ENCODE results near the gene WDR18. TPM values are rescaled to one million over a fixed set of nuclear protein-coding genes. Genes with fewer than 3 reads are reported as not detected.

Gene WDR18
- total RNA-seq, 1 experiment from 2014 or later: 94.7 TPM

GRCh38 chr19:988510-988909, 4.4 kb downstream of the WDR18 start:
- H3K4me2 ChIP-seq (ENCODE audit: insufficient read depth, insufficient read length, low read length): no peak overlapping the region
- H2AFZ ChIP-seq (ENCODE audit: low read length): no peak overlapping the region
- no peaks in the 10 kb centered on the region for H3K4me1 ChIP-seq (ENCODE audit: insufficient read depth, low read length)
- H4K5ac ChIP-seq (ENCODE audit: insufficient read length, low read depth, low read length): no peak overlapping the region
- no peaks in the 10 kb centered on the region for H3K79me1 ChIP-seq (ENCODE audit: insufficient read depth, low read depth, low read length, poor library complexity, severe bottlenecking)
- no peaks in the 10 kb centered on the region for H3K27me3 ChIP-seq (ENCODE audit: insufficient read depth, low read length)
- TF ChIP-seq CTCF (conservative IDR thresholded peaks at IDR 0.05): no peak
- H2BK120ac ChIP-seq (ENCODE audit: low read depth, low read length, poor library complexity, severe bottlenecking): no peak overlapping the region
- H3K23me2 ChIP-seq (ENCODE audit: insufficient read length, low read depth, low read length, poor library complexity, severe bottlenecking): peaks cover 7% of the 10 kb centered on the region
- no peak overlapping the region for H3K14ac ChIP-seq (ENCODE audit: insufficient read depth, low read length)
- no peak overlapping the region for H3K27ac ChIP-seq (ENCODE audit: insufficient read length, low read depth, low read length)
- H2BK15ac ChIP-seq (ENCODE audit: low read depth, low read length): no peak overlapping the region
- no CpG with 5 or more reads among the region's 15 CpGs for WGBS (ENCODE audit: extremely low coverage, insufficient read length, low lambda C conversion rate)
- H2AK5ac ChIP-seq (ENCODE audit: insufficient read length, low read length): no peak overlapping the region
- H3K79me2 ChIP-seq (ENCODE audit: insufficient read depth, low read length): no peaks in the 10 kb centered on the region; the same call in 1 of the 2 replicates
- H3K4ac ChIP-seq (ENCODE audit: low read depth, low read length): no peak overlapping the region
- H4K91ac ChIP-seq (ENCODE audit: insufficient read length, low read depth, low read length): no peak overlapping the region
- Mint-ChIP-seq H3K4me3 (no peak overlapping the region; a peak in 1 of 5 replicates), H3K36me3 (ENCODE audit: insufficient read depth in 1 of 3, low read depth in 3 of 3) (peaks cover 10 to 41% (median 39%) of the 10 kb centered on the region in 3 experiments; a peak in 6 of 7 replicates), H3K9me3 (no peaks in the 10 kb centered on the region), H3K4me1 (peaks cover 5 to 20% of the 10 kb centered on the region in 2 experiments), H3K27ac (no peak overlapping the region), H3K27me3 (ENCODE audit: low read depth) (peaks cover 2% of the 10 kb centered on the region; the same call in 1 of the 2 replicates)
- no peak overlapping the region for H3T11ph ChIP-seq (ENCODE audit: low read length)
- no peak for DNase-seq
- H2BK12ac ChIP-seq (ENCODE audit: insufficient read length, low read depth, low read length): no peak overlapping the region
- H4K20me1 ChIP-seq (ENCODE audit: control insufficient read depth, insufficient read depth, insufficient read length): peaks cover 3% of the 10 kb centered on the region
- no peak overlapping the region for H3K23ac ChIP-seq (ENCODE audit: insufficient read length, low read depth, low read length)
- no peak overlapping the region for H3K18ac ChIP-seq (ENCODE audit: insufficient read length, low read depth, low read length)
- H4K8ac ChIP-seq (replicated peaks; ENCODE audit: insufficient read length, low read depth, low read length): no peak overlapping the region
- H3K56ac ChIP-seq (ENCODE audit: insufficient read length, low read depth, low read length): no peak overlapping the region
- H3K9ac ChIP-seq (ENCODE audit: extremely low read depth, insufficient read length, low read length): no peak overlapping the region
- no peak overlapping the region for H2BK20ac ChIP-seq (ENCODE audit: low read depth, low read length, poor library complexity, severe bottlenecking)
- no peaks in the 10 kb centered on the region for H3K9me3 ChIP-seq (ENCODE audit: control insufficient read depth, low read depth, low read length)
- no peak overlapping the region for H2BK5ac ChIP-seq (ENCODE audit: insufficient read length, low read length)

Data from H9 (cell line).